ENCODE data around the gene OR2T8. TPM values are rescaled to one million over a fixed set of nuclear protein-coding genes. Genes with fewer than 3 reads are reported as not detected.

Gene OR2T8
- total and polyA plus RNA-seq, 2 of the 8 experiments (the other 6 are each of a cell fraction or from before 2014, with no cell fraction given), result not detected

GRCh38 chr1:247942624-247943023 lies 22.6 kb downstream of the OR2T8 start:
- CTCF ChIA-PET (ENCODE audit: partially characterized antibody), result no interaction called here
- H3K4me2 ChIP-seq (ENCODE audit: insufficient read depth in 1 of 2, low read depth in 2 of 2, low read length in 2 of 2), result no peak overlapping the region
- POLR2A ChIA-PET (ENCODE audit: partially characterized antibody), result no interaction called here

More at GRCh38 chr1:247942624-247943023, 22.6 kb downstream of the OR2T8 start:
- TF ChIP-seq FOSL1 (IDR thresholded peaks at IDR 0.05; ENCODE audit: insufficient read depth, low read depth, low read length), result no peak
- TF ChIP-seq GABPA (IDR thresholded peaks at IDR 0.05; ENCODE audit: borderline replicate concordance, insufficient read depth, low read length), result no peak
- no peak for TF ChIP-seq EP300 (IDR thresholded peaks at IDR 0.05; ENCODE audit: borderline replicate concordance in 1 of 2, low read depth in 2 of 2, low read length in 2 of 2)
- no peak for TF ChIP-seq SAP30 (IDR thresholded peaks at IDR 0.05; ENCODE audit: insufficient read depth, insufficient replicate concordance, low read length)
- TF ChIP-seq TAF7 (optimal IDR thresholded peaks at IDR 0.05; ENCODE audit: borderline replicate concordance, low read depth, low read length), result no peak
- TF ChIP-seq SP4 (IDR thresholded peaks at IDR 0.05; ENCODE audit: low read length), result no peak
- TF ChIP-seq RBBP5 (IDR thresholded peaks at IDR 0.05; ENCODE audit: borderline replicate concordance, low read depth, low read length), result no peak
- TF ChIP-seq NANOG (IDR thresholded peaks at IDR 0.05; ENCODE audit: insufficient read depth, low read depth, low read length, poor library complexity, severe bottlenecking), result no peak
- Histone ChIP-seq H3K27me3 (replicated peaks in 1 of 4; ENCODE audit: control insufficient read depth in 3 of 4, extremely low read depth in 1 of 4, insufficient read depth in 3 of 4, low read length in 3 of 4) (no peaks in the 10 kb centered on the region), H3K79me1 (ENCODE audit: low read depth, low read length) (no peaks in the 10 kb centered on the region), H3K4me1 (replicated peaks in 1 of 4; ENCODE audit: control insufficient read depth in 3 of 4, insufficient read depth in 4 of 4, low read length in 3 of 4) (no peaks in the 10 kb centered on the region), H2BK12ac (ENCODE audit: low read depth, low read length) (no peak overlapping the region), H3K56ac (replicated peaks; ENCODE audit: insufficient read length, low read depth, low read length) (no peak overlapping the region), H4K20me1 (replicated peaks in 1 of 2; ENCODE audit: control insufficient read depth in 1 of 2, insufficient read depth in 2 of 2, low read length in 2 of 2) (no peaks in the 10 kb centered on the region), H3K4ac (replicated peaks; ENCODE audit: insufficient read length, low read depth, low read length) (no peak overlapping the region), H3K36me3 (ENCODE audit: control insufficient read depth in 2 of 4, insufficient read depth in 4 of 4, low read length in 3 of 4) (no peaks in the 10 kb centered on the region), H3K23ac (ENCODE audit: insufficient read length) (no peak overlapping the region), H3K79me2 (ENCODE audit: control insufficient read depth in 1 of 2, insufficient read depth in 2 of 2, low read length in 2 of 2) (no peaks in the 10 kb centered on the region), H3K9me3 (ENCODE audit: insufficient read depth in 2 of 2, low read depth in 1 of 2, low read length in 1 of 2) (peaks cover 44 to 54% of the 10 kb centered on the region in 2 experiments), H3K27ac (ENCODE audit: low read depth, low read length) (no peak overlapping the region), H2BK20ac (ENCODE audit: low read length) (no peak overlapping the region), H4K8ac (ENCODE audit: extremely low read depth, insufficient read depth, low read length) (no peak overlapping the region), H3K9ac (replicated peaks in 1 of 4; ENCODE audit: extremely low read depth in 1 of 4, low read depth in 3 of 4, low read length in 3 of 4) (no peak overlapping the region), H2BK5ac (ENCODE audit: low read depth, low read length) (no peak overlapping the region), H3K18ac (ENCODE audit: extremely low read depth, low read length) (no peak overlapping the region), H2AFZ (ENCODE audit: low read length) (no peak overlapping the region), H3K4me3 (ENCODE audit: extremely low read depth in 1 of 4, insufficient read depth in 2 of 4, low read depth in 3 of 4, low read length in 4 of 4) (no peak overlapping the region), H3K23me2 (ENCODE audit: low read depth, low read length) (no peaks in the 10 kb centered on the region), H2BK120ac (replicated peaks; ENCODE audit: low read depth, low read length) (no peak overlapping the region), H3K14ac (ENCODE audit: insufficient read length) (no peak overlapping the region), H2BK15ac (ENCODE audit: low read length) (no peak overlapping the region), H4K91ac (replicated peaks; ENCODE audit: insufficient read length, low read length) (no peak overlapping the region), H2AK5ac (ENCODE audit: low read depth, low read length) (no peak overlapping the region), H4K5ac (ENCODE audit: insufficient read length, low read depth, low read length) (no peak overlapping the region)
- FAIRE-seq, result no peak
- 72% methylated on average over 6 of the region's 6 CpGs; no CpG with 5 or more reads in 1 of the 2 experiments for WGBS, 2 experiments (ENCODE audit: extremely low coverage in 1 of 2, insufficient coverage in 1 of 2, insufficient read length in 1 of 2, insufficient replicate concordance in 2 of 2, low coverage in 1 of 2, low lambda C conversion rate in 2 of 2, missing lambda C conversion rate in 1 of 2)
- DNase-seq (ENCODE audit: low read depth in 1 of 2, low spot score in 2 of 2), result no peak

All from H1 (cell line).